Measurements from ENCODE around the gene XYLT1. TPM values are rescaled to one million over a fixed set of nuclear protein-coding genes. Genes with fewer than 3 reads are reported as not detected.

XYLT1 gene
- total RNA-seq, 1 experiment from 2014 or later, result 25.0 TPM

GRCh38 chr16:17109413-17109812, 361.3 kb downstream of the XYLT1 start (continued):
- TF ChIP-seq STAT6 (CRISPR knock-in tag; conservative IDR thresholded peaks at IDR 0.05; ENCODE audit: low read depth), result no peak

- Mint-ChIP-seq H3K27ac (no peak overlapping the region), H3K4me3 (no peak overlapping the region), H3K9me3 (no peaks in the 10 kb centered on the region), H3K4me1 (peaks cover 21% of the 10 kb centered on the region), H3K36me3 (no peaks in the 10 kb centered on the region; the same call in 1 of the 2 replicates), H3K27me3 (ENCODE audit: low read depth) (no peaks in the 10 kb centered on the region)
- DNase-seq (ENCODE audit: low spot score) (no peak), ATAC-seq (no peak)
- CTCF ChIA-PET, result no interaction called here
- no peak for TF ChIP-seq E2F1 (CRISPR knock-in tag; IDR thresholded peaks at IDR 0.05)
- TF ChIP-seq JAZF1 (CRISPR knock-in tag; IDR thresholded peaks at IDR 0.05), result no peak
- TF ChIP-seq SMAD3 (CRISPR knock-in tag; IDR thresholded peaks at IDR 0.05; ENCODE audit: borderline replicate concordance), result no peak
- TF ChIP-seq ATF6 (CRISPR knock-in tag; IDR thresholded peaks at IDR 0.05), result no peak
- TF ChIP-seq MLX (CRISPR knock-in tag; IDR thresholded peaks at IDR 0.05), result no peak
- no peak for TF ChIP-seq FOXP4 (CRISPR knock-in tag; IDR thresholded peaks at IDR 0.05)
- TF ChIP-seq ZNF425 (CRISPR knock-in tag; conservative IDR thresholded peaks at IDR 0.05), result no peak
- TF ChIP-seq ZNF219 (CRISPR knock-in tag; IDR thresholded peaks at IDR 0.05; ENCODE audit: borderline replicate concordance), result no peak
- no peak for TF ChIP-seq ZNF138 (CRISPR knock-in tag; conservative IDR thresholded peaks at IDR 0.05)
- no peak for TF ChIP-seq FOXJ3 (CRISPR knock-in tag; IDR thresholded peaks at IDR 0.05; ENCODE audit: borderline replicate concordance)
- TF ChIP-seq NR3C1 (CRISPR knock-in tag; conservative IDR thresholded peaks at IDR 0.05; ENCODE audit: low read depth), result no peak
- TF ChIP-seq ZBTB43 (CRISPR knock-in tag; IDR thresholded peaks at IDR 0.05), result no peak
- no peak for TF ChIP-seq ZBTB21 (CRISPR knock-in tag; IDR thresholded peaks at IDR 0.05; ENCODE audit: borderline replicate concordance)
- no peak for TF ChIP-seq KAT7 (CRISPR knock-in tag; IDR thresholded peaks at IDR 0.05; ENCODE audit: borderline replicate concordance)
- no peak for TF ChIP-seq CREB1 (CRISPR knock-in tag; IDR thresholded peaks at IDR 0.05)
- TF ChIP-seq OVOL2 (CRISPR knock-in tag; IDR thresholded peaks at IDR 0.05; ENCODE audit: borderline replicate concordance), result no peak
- no peak for TF ChIP-seq MXD4 (CRISPR knock-in tag; IDR thresholded peaks at IDR 0.05; ENCODE audit: borderline replicate concordance)
- TF ChIP-seq PRDM15 (CRISPR knock-in tag; IDR thresholded peaks at IDR 0.05), result no peak
- no peak for TF ChIP-seq JUN (CRISPR knock-in tag; IDR thresholded peaks at IDR 0.05)
- POLR2A ChIA-PET, result no interaction called here
These were observed 362.2 kb downstream of the XYLT1 start for GRCh38 chr16:17108596-17108995.
